Ascending aorta (tissue), 2 donors: ENCODE data around the gene TMEM135. TPM values are rescaled to one million over a fixed set of nuclear protein-coding genes. Genes with fewer than 3 reads are reported as not detected.

ENCODE experiments used
- DNase-seq, 2 donors: peaks; one replicate each; pipeline ENCODE4 v3.0.0-alpha.2; 2019; ENCODE audit warnings: low spot score in 2 of 2
- H3K27ac ChIP-seq, 2 donors: fragments of 200-600 bp; sonication (generic); one replicate each; pipeline ENCODE4 v1.5.1; 2016 to 2017; ENCODE audit warnings: mild to moderate bottlenecking in 1 of 2
- H3K27me3 ChIP-seq: fragments of 200-600 bp; sonication (generic); one replicate; pipeline ENCODE4 v1.5.1; 2017
- H3K36me3 ChIP-seq, 2 donors: fragments of 200-600 bp; sonication (generic); one replicate each; pipeline ENCODE4 v1.5.1; 2016
- H3K4me1 ChIP-seq, 2 donors: fragments of 200-600 bp; sonication (generic); one replicate each; pipeline ENCODE4 v1.5.1; 2016 to 2017; ENCODE audit warnings: mild to moderate bottlenecking in 1 of 2
- H3K4me3 ChIP-seq, 2 donors: fragments of 200-600 bp; sonication (generic); one replicate each; pipeline ENCODE4 v1.5.1; 2016 to 2017; ENCODE audit warnings: mild to moderate bottlenecking in 1 of 2
- H3K9me3 ChIP-seq, 2 donors: fragments of 200-600 bp; sonication (generic); one replicate each; pipeline ENCODE4 v1.5.1; 2016
- intact Hi-C: fragments of 100-400 bp; cut with DNase I; formaldehyde crosslinking; loops from one replicate; pipeline ENCODE4 v1.15.1; 2023
- total RNA-seq: library from RNA; depleted of rRNA; stranded (reverse); fragments of >200 nt; gene quantifications from one replicate; pipeline ENCODE4 v1.1.0, GENCODE V29; 2016
- TF ChIP-seq, protein P1 (sequence below), 3 experiments: fragments of 200-600 bp in 2 of 3; fragments of 450-650 bp in 1 of 3; sonication (generic) in 2 of 3; IDR thresholded peaks; one replicate each; pipeline ENCODE4 v1.5.1; 2016 to 2019; ENCODE audit warnings: antibody characterized with exemption in 3 of 3, mild to moderate bottlenecking in 1 of 3, moderate library complexity in 1 of 3

The TMEM135 gene
- total RNA-seq, 1 donor from 2014 or later = 18.4 TPM

- DNase-seq = no peak
- Histone ChIP-seq H3K9me3 (peaks cover 0 to 5% of the 10 kb centered on the region in 2 donors), H3K4me1 (no peaks in the 10 kb centered on the region), H3K4me3 (no peak overlapping the region), H3K27me3 (no peaks in the 10 kb centered on the region), H3K27ac (no peak overlapping the region), H3K36me3 (peaks cover under 1 to 14% of the 10 kb centered on the region in 2 donors)
- TF ChIP-seq, protein P1, sequence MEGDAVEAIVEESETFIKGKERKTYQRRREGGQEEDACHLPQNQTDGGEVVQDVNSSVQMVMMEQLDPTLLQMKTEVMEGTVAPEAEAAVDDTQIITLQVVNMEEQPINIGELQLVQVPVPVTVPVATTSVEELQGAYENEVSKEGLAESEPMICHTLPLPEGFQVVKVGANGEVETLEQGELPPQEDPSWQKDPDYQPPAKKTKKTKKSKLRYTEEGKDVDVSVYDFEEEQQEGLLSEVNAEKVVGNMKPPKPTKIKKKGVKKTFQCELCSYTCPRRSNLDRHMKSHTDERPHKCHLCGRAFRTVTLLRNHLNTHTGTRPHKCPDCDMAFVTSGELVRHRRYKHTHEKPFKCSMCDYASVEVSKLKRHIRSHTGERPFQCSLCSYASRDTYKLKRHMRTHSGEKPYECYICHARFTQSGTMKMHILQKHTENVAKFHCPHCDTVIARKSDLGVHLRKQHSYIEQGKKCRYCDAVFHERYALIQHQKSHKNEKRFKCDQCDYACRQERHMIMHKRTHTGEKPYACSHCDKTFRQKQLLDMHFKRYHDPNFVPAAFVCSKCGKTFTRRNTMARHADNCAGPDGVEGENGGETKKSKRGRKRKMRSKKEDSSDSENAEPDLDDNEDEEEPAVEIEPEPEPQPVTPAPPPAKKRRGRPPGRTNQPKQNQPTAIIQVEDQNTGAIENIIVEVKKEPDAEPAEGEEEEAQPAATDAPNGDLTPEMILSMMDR (IDR thresholded peaks at IDR 0.05) = no peak
- intact Hi-C loops = no loop called here
Measured at GRCh38 chr11:87082590-87082989, 44.9 kb downstream of the TMEM135 start.

DNA sequence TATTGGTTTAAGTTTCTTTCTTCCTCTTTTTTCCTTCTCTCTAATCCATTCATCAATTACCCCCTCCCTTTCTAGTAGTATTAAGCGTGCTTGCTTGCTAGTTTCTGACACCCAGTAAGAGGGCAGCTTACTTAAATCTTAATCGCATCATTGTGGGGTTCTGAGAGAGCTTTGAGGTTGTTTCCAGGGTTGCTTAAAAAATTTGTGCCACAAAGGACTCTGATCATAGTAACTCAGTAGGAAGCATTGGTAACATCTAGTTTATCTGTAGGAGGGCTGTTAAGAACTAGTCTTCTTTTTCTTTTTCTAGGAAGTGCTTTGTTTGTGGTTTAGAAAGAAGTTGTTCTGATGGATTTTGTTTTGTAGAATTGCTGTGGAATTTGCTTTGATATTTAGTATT lies 45.3 kb downstream of the TMEM135 start:
- H3K4me1 ChIP-seq = no peaks in the 10 kb centered on the region
- intact Hi-C loops = no loop called here
- TF ChIP-seq, protein P1 (IDR thresholded peaks at IDR 0.05) = no peak
- no peak overlapping the region for H3K27ac ChIP-seq
- peaks cover 0 to under 1% of the 10 kb centered on the region in 2 donors for H3K9me3 ChIP-seq
- peaks cover 0 to 10% of the 10 kb centered on the region in 2 donors for H3K36me3 ChIP-seq
- DNase-seq = no peak
- no peak overlapping the region for H3K4me3 ChIP-seq
- no peaks in the 10 kb centered on the region for H3K27me3 ChIP-seq

DNA sequence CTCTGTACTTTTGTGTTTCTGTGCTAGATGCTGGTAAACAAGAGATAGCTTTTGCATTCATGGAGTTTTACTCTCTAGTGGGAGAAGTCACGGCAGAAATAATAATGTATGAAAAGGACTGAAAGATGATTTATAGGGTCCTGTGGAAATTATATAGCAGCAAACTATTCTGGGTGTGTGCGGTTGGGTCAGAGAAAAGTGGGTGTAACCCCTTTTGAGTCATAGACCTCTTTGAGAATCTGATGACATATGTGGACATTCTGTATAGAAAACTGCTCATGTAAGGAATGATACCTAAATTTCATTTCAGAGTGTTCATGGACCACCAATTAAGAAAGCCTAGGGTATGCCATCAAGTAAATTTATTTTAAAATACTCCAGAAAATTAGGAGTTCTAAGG lies 54.4 kb downstream of the TMEM135 start:
- peaks cover 0 to 16% of the 10 kb centered on the region in 2 donors for H3K9me3 ChIP-seq
- no peak for DNase-seq
- H3K27me3 ChIP-seq = no peaks in the 10 kb centered on the region
- intact Hi-C loops = no loop called here
- peaks cover 9 to 15% of the 10 kb centered on the region in 2 donors for H3K36me3 ChIP-seq
- TF ChIP-seq, protein P1 (IDR thresholded peaks at IDR 0.05) = no peak
- no peak overlapping the region for H3K27ac ChIP-seq
- no peak overlapping the region for H3K4me3 ChIP-seq
- H3K4me1 ChIP-seq = no peaks in the 10 kb centered on the region

DNA sequence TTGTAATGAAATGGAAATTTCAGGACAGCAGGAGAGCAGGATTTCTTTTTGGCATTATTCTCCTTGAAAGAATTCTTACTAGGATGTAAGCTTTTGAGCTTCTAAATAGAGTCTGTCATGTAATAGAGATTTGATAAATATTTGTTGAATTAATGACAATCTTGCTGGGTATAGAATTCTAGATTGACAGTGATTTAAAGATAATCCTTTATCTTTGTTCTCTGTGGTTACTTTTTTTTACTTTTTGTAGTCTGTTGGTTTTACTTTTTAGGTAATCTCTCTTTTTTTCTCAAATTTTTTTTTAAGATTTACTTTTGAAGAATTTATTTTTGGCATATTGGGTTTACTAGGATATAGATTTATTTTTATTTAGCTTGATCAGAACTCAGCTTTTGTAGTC lies 54.8 kb downstream of the TMEM135 start:
- peaks cover 10 to 15% of the 10 kb centered on the region in 2 donors for H3K36me3 ChIP-seq
- TF ChIP-seq, protein P1 (IDR thresholded peaks at IDR 0.05) = no peak
- intact Hi-C loops = no loop called here
- DNase-seq = no peak
- H3K27ac ChIP-seq = no peak overlapping the region
- H3K4me1 ChIP-seq = no peaks in the 10 kb centered on the region
- no peak overlapping the region for H3K4me3 ChIP-seq
- H3K9me3 ChIP-seq = peaks cover 0 to 16% of the 10 kb centered on the region in 2 donors
- H3K27me3 ChIP-seq = no peaks in the 10 kb centered on the region

GRCh38 chr11:87097582-87097981 lies 59.8 kb downstream of the TMEM135 start:
- H3K9me3 ChIP-seq = peaks cover 0 to 9% of the 10 kb centered on the region in 2 donors
- no peak overlapping the region for H3K27ac ChIP-seq
- intact Hi-C loops = no loop called here
- H3K36me3 ChIP-seq = peaks cover 8 to 10% of the 10 kb centered on the region in 2 donors
- no peaks in the 10 kb centered on the region for H3K4me1 ChIP-seq
- H3K27me3 ChIP-seq = no peaks in the 10 kb centered on the region
- DNase-seq = no peak
- TF ChIP-seq, protein P1 (IDR thresholded peaks at IDR 0.05) = peak in 2 of 3 experiments; percentile 48 to 53
- no peak overlapping the region for H3K4me3 ChIP-seq
